ENCODE results near the gene SPDYE2.
"Not testable (repeated sequence)": the region's sequence is repeated elsewhere in the genome, so short reads cannot be mapped to it uniquely, and the experiment has no call there.

The SPDYE2 gene, protein sequence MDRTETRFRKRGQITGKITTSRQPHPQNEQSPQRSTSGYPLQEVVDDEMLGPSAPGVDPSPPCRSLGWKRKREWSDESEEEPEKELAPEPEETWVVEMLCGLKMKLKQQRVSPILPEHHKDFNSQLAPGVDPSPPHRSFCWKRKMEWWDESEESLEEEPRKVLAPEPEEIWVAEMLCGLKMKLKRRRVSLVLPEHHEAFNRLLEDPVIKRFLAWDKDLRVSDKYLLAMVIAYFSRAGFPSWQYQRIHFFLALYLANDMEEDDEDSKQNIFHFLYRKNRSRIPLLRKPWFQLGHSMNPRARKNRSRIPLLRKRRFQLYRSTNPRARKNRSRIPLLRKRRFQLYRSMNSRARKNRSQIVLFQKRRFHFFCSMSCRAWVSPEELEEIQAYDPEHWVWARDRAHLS

DNA sequence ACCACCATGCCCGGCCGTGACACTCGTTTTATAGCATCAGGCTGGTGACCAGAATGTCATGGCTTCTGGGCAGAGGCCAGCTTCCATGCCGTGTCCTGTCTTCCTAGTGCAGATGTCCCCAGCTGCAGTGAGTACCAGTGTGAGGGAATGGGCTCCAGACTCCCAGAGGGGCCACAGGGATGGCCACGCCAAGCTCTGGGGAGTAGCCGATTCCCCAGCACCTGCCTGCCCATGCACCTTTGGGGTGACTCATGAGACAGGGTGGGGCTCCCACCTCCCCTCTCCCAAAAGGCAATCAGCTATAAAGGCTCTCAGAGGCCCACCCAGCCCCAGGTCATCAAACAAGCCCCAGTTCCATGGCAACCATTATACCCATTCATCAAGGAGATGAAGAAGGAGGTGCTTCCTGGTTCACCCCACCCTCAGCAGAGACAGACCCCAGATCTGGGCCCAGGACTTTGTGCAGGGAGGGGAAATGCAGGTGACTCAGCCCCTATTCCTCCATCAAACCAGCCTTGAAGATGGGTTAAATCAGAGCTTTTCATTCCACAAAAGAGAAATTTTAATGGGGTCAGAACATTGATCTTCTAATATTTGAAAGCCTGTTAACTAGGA, at the start of gene SPDYE2:
Gene SPDYE2, plus strand, starts transcription at position 419 of the 615 bp plus-strand sequence. CDS start 2,030 bp downstream, outside the sequence.
- in situ Hi-C loops (cut with HindIII; ENCODE audit: low sequenced_read_pairs); DNase-seq (ENCODE audit: low read depth); H3K4me3 ChIP-seq (ENCODE audit: low read depth, low read length): not testable (repeated sequence)

DNA sequence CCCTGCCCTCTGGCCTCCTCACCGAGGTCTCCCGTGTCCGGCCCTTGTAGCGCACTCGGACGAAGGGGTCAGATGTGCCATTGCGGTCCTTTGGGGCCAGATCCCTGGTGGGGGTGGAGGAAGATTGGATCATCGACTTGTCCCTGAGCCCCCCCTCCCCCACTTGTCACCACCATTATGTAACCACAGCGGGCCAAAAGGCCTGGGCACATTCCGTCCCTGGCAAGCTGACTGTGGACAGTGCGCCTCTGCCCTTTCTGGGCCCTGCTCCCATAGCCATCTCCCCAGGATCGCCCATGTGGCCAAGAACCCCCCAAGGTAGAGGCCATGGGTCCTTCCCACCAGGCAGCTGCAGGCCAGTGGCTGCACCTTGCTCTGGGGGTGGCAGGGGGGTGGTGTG, 47.9 kb upstream of the SPDYE2 start:
- DNase-seq (ENCODE audit: low read depth); H3K4me3 ChIP-seq (ENCODE audit: low read depth, low read length); in situ Hi-C loops (cut with HindIII; ENCODE audit: low sequenced_read_pairs): not testable (repeated sequence)

DNA sequence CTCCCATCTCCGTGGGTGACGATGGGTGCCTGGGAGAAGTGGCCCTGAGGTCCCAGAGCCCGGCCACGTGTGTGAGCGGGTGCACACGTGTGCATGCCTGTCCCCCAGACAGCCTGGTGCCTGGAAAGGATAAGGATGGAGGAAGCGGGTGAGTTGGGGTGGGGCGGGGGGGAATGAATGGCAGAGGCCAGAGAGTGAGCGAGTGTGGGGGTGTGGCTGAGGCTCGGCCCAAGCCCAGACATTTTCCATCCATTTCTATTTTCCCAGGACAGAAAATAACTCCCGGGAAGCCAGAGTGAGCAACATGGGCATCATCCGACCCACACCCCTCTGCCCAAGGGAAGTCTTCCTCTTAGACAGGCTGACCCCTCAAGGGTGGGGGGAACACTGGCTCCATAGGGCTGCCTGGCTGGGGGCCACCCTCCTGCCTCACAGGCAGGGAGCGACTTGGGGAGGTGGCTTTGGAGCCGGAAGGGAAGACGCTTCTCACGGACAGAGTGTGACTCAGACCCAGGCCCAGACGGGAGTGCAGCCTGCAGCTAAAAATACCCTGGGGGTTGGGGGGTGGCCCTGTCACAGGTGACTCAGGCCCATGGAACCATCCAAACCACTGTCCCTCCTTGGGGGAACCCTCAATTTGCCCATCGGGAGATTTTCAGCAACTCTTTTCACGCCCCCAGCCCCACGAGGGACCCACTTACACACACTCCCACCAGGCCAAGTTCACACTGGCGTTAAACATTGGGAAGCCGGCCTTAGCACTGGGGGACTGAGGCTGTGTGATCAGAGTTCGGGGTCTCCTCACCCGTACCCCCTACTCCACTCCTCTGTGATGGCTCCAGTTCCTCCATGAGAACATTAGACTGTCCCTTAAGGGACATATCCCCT, 45.5 kb upstream of the SPDYE2 start:
- in situ Hi-C loops (cut with HindIII; ENCODE audit: low sequenced_read_pairs); H3K4me3 ChIP-seq (ENCODE audit: low read depth, low read length); DNase-seq (ENCODE audit: low read depth): not testable (repeated sequence)

DNA sequence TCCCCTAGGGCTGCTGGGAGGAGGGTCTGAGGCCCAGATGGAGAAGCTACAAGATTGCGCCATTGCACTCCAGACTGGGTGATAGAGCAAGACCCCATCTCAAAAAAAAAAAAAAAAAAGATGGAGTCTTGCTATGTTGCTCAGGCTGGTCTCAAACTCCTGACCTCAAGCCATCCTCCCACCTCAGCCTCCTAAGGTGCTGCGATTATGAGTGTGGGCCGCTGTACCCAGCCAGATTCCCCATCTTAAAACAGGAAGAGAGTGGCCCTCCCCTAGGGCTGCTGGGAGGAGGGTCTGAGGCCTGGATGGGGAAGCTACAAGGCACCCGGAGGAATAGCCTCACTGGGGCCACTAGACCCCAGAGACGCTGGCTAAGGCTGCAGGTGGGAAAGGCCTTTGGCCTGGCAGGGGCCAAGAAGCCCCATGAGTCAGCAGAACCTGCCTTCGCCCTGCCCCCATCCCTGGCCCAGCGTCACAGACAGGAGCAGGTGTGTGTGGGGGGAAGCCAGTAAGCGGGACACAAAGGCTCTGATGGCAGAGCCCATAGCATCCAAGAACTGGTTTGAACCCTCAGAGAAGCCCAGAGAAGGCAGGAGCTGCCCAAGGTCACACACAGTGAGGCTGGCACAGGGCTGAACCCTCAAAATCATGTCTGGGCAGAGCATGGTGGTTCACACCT, 43.5 kb upstream of the SPDYE2 start:
- DNase-seq (ENCODE audit: low read depth); in situ Hi-C loops (cut with HindIII; ENCODE audit: low sequenced_read_pairs); H3K4me3 ChIP-seq (ENCODE audit: low read depth, low read length): not testable (repeated sequence)

DNA sequence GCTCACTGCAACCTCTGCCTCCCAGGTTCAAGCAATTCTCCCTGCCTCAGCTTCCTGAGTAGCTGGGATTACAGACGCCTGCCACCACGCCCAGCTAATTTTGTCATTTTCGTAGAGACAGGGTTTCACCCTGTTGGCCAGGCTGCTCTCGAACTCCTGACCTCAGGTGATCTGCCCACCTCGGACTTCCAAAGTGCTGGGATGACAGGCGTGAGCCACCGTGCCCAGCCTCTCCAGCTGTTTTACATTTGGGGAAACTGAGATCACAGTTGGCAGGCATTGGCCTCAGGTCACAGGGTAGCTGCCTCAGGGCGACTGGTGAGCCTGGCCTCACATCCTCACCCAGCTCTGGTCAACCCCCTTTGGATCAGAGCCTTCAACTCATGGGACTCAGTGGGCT, 40.5 kb upstream of the SPDYE2 start:
- H3K4me3 ChIP-seq (ENCODE audit: low read depth, low read length); DNase-seq (ENCODE audit: low read depth); in situ Hi-C loops (cut with HindIII; ENCODE audit: low sequenced_read_pairs): not testable (repeated sequence)

DNA sequence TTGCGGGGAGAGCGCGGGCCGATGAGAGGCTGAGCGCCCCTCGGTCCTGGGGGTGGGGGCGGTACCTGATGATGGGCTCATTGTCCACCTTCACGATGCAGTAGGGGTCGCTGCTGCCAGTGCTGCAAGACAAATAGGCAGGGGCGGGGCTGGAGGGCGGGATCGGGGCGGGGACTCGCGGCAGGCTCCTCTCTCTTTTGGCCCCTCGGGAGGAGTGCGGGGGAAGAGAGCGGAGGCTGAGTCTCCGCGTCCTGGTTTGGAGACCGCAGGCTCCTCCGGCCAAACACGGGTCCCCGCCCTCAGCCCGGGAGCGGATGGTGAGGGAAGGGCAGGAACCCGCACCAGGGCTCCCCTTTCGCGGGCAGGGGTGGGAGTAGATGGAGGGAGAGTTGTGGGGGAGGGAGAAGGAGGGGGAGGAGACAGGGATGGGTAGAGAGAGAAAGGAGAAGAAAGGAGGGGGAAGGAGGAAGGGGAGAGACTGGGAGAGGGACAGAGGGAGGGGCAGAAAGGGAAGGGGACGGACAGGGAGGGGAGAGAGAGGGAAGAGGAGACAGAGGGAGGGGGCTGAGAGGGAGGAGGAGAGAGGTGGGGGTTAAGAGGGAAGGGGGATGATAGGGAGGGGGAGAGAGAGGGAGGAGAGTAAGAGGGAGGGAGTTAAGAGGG, 39.0 kb upstream of the SPDYE2 start:
- DNase-seq (ENCODE audit: low read depth); in situ Hi-C loops (cut with HindIII; ENCODE audit: low sequenced_read_pairs): not testable (repeated sequence)
- peak overlapping the region; percentile 18 for H3K4me3 ChIP-seq (ENCODE audit: low read depth, low read length)

DNA sequence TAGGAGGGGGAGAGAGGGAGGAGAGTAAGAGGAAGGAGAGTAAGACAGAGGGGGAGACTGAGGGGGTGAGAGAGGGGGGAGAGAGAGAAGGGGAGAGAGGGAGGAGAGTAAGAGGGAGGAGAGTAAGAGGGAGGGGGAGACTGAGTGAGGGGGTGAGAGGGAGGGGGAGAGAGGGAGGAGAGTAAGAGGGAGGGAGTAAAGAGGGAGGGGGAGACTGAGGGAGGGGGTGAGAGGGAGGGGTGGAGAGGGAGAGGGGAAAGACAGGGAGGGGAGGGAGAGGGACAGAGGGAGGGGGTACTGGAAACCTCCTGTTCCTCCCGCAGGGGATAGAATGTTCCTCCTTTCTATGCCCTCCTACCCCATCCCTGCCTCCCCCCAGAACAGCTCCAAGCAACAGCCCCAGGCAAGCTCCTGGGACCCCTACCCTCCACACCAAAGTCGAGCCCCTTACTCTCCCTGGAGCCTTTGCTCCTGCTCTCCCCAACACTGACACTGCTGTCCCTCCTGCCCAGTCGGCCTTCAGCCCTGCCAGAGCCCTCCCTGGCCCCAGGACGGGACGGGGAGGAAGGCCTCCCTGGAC, 38.3 kb upstream of the SPDYE2 start:
- peak overlapping the region; percentile 18 for H3K4me3 ChIP-seq (ENCODE audit: low read depth, low read length)
- peak; percentile 56 for DNase-seq (ENCODE audit: low read depth)
- in situ Hi-C loops (cut with HindIII; ENCODE audit: low sequenced_read_pairs) = not testable (repeated sequence)

DNA sequence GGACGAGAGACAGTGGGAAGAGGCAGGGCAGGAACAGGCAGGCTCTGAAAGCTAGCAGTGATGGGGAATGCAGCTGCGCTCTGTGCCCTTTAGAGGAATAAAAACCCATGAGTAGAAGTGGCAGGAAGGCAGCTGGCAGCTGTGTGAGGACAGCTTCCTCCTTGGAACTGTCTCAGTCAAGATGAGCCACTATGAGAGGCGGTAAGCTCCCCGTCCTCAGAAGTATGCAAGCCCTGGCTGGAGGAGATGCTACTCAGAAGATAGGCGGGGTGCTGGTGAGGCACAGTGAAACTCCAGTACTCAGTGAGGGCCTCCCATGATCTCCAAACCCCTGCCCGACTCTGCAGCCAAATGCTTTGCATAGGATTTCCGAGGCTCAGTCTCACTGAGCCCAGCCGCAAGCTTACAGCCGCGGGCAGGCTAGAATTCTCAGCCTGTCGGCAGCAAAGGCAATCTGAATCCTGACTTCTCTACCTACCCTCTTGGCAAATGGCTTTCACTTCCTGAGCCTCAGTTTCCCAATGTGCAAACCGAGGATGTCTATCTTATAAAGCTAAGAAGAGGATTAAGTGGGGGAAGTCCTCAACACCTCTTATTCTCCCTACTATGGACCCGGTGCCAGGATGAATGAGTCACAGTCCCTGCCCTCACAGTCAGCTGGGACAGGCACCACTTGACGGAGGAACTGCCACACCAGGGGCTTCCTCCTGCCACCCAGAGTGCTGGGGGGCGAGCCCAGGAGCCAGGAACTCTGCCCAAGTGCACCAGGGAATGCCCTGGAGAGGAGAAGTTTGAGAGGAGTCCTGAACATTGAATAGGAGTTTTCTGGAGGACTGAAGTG, 35.9 kb upstream of the SPDYE2 start:
- in situ Hi-C loops (cut with HindIII; ENCODE audit: low sequenced_read_pairs); DNase-seq (ENCODE audit: low read depth); H3K4me3 ChIP-seq (ENCODE audit: low read depth, low read length): not testable (repeated sequence)

DNA sequence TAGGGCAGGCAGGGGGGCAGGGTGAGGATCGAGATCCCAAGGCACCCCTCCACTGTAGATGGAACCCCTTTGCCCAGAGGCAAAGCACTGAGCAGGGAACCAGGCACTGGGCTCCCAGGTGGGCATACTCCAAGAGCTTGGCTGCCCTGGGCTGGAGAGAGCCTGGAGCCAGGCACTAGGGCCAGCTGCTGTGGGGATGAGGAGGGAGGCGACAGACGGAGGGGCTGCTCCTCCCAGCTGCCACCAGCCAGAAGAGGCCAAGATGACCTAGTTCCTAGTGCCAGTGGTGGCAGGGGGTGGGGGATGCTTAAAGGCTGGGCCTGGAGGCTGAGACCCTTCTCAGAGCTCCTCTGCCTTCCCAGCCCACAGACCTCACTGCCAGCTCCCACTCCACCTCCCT, 35.1 kb upstream of the SPDYE2 start:
- H3K4me3 ChIP-seq (ENCODE audit: low read depth, low read length); DNase-seq (ENCODE audit: low read depth); in situ Hi-C loops (cut with HindIII; ENCODE audit: low sequenced_read_pairs): not testable (repeated sequence)

DNA sequence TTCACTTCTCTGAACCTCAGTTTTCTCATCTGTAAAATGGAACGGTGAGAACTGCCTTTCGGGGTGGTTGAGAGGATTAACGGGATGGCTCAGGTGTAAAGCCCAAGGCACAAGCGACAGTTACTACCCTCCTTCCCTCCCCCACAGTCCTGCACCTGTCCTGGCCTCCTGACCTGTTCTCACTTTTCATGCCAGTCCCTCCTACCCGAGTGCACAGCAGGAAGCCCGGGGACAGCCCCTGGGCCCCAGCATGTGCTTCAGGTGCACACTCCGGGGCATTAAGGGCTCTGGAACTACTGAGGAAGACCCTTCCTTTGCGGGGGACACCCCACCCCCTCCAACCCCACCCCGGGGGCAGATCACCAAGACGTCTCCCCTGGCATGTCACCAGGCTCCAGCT, 34.1 kb upstream of the SPDYE2 start:
- DNase-seq (ENCODE audit: low read depth); in situ Hi-C loops (cut with HindIII; ENCODE audit: low sequenced_read_pairs): not testable (repeated sequence)

DNA sequence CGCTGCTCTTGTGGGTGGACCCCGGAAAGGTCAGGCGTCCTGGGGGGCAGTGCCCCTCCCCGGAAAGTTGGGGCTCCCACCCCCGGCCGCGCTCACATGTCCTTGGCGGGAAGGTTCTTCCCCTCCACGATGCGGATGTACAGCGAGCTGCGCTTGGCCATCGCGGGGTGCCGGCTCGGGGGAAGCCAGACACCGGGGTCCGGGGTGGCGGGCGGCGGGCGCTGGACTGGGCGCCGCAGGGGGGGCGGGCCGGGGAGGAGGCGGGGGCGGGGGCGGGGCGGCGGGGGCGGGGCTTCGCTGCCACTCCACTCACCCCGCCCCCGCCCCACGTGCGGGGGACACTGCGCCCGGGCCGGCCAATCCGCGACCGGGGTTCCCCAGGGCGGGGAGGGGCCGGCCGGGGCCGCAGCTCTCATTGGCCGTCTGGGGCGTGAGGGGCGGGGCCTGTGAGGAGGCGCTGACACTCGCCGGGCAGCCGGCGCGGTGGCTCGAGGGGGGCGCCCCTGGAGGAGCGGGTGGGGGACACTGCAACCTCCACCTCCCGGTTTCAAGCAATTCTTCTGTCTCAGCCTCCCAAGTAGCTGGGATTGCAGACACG, 33.4 kb upstream of the SPDYE2 start, which contains the start of gene RASA4B:
Gene RASA4B, minus strand, starts transcription at position 228 of the 598 bp plus-strand sequence. Its CDS starts 67 bp downstream, at position 161.
- in situ Hi-C loops (cut with HindIII; ENCODE audit: low sequenced_read_pairs); DNase-seq (ENCODE audit: low read depth): not testable (repeated sequence)
- H3K4me3 ChIP-seq (ENCODE audit: low read depth, low read length) = peak within 1 kb of the TSS; percentile 22

More for the DNA sequence above, 34.1 kb upstream of the SPDYE2 start:
- H3K4me3 ChIP-seq (ENCODE audit: low read depth, low read length) = not testable (repeated sequence)

DNA sequence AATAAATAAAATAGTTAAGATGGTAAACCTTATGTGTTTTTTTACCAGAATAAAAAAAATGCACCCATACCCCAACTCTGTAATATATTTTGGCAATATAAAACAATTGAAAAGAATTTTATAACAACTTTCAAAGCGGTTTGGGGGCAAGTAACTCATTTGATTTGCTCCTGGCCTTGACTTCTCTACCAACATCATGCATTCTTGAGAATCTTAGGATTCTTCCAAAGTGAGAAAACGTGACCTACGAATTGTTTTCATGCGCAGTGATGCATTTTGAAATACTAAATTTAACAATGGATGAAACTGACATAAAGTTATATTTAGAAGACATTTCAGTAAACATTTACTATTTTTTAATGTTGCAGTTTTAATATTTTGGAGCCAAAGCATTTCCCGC, 30.2 kb upstream of the SPDYE2 start:
- in situ Hi-C loops (cut with HindIII; ENCODE audit: low sequenced_read_pairs); H3K4me3 ChIP-seq (ENCODE audit: low read depth, low read length); DNase-seq (ENCODE audit: low read depth): not testable (repeated sequence)

DNA sequence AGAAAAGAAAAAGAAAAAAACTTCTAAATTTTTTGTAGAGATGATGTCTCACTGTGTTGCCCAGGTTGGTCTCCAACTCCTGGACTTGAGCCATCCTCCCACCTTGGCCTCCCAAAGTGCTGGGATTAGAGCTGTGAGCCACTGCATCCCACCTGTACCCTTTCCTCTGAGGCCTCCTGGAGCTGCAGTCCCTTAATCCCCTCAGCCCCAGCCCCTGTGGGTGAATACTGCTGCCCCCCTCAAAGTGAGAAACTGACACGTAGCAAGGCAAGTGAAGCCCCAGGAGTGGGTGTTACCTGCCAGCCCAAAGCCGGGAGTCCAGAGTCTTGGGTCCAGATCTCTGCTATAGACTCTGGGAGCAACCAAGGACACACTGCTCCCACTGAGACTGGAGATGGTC, 26.2 kb upstream of the SPDYE2 start:
- H3K4me3 ChIP-seq (ENCODE audit: low read depth, low read length); in situ Hi-C loops (cut with HindIII; ENCODE audit: low sequenced_read_pairs); DNase-seq (ENCODE audit: low read depth): not testable (repeated sequence)

DNA sequence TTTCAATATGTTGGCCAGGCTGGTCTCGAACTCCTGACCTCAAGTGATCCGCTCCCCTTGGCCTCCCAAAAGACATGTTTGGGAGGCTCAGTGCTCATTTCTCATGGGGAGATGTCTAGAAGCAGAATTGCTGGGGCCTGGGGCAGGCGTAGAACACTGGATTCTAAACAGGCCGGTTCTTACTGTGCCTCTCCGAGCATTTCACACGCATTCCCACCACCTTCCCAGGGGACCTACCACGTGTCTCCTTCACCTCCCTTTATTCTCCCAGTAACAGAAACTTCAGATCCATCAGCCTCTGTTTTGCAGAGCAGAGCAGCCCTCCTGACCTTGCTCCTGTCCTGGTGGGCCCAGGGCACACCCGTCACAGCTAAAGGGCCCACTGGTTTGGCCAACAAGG, 23.8 kb upstream of the SPDYE2 start:
- in situ Hi-C loops (cut with HindIII; ENCODE audit: low sequenced_read_pairs); DNase-seq (ENCODE audit: low read depth); H3K4me3 ChIP-seq (ENCODE audit: low read depth, low read length): not testable (repeated sequence)
